ENCODE data around the gene ZBTB46. TPM values are rescaled to one million over a fixed set of nuclear protein-coding genes. Genes with fewer than 3 reads are reported as not detected.

Gene ZBTB46
- total and polyA plus RNA-seq, 10 of the 15 experiments (the other 5 are each of a cell fraction or from before 2014, with no cell fraction given) = 0.15 to 0.92 (median 0.34) TPM

DNA sequence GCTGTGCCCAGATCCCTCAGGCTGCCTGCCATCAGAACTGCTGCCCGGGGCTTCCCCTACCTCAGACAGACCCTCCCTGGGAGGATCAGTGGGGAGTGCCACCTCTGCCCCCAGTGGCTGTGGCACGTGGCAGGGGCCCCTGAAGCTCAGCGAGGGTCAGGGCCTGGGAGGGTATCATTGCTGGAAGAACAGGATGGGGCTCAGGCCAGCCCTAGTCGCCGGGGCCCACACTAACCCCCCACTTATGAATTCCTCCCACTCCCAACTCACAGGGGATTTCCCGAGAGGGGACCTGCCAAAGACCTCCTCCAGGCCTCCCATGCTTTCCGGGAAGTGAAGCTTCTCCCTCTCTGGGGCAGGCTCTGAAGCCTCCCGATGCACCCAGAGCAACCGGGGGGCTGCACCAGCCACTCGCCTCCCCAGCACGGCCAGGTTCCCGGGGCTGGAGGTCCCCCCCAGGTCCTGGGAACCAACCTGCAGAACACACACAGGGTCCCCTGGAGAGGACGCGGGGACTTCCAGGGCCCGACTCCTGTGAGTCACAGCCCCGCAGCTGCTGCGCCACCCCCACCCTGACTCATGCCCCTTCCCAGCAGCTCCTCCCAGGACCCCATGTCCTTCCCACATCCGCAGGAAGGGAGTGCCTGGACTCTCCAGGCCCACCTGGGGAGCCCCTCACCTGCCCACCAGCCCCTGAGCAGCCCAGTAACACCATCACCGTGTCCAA lies 132.2 kb downstream of the ZBTB46 start (continued):
- TF ChIP-seq, protein P1, sequence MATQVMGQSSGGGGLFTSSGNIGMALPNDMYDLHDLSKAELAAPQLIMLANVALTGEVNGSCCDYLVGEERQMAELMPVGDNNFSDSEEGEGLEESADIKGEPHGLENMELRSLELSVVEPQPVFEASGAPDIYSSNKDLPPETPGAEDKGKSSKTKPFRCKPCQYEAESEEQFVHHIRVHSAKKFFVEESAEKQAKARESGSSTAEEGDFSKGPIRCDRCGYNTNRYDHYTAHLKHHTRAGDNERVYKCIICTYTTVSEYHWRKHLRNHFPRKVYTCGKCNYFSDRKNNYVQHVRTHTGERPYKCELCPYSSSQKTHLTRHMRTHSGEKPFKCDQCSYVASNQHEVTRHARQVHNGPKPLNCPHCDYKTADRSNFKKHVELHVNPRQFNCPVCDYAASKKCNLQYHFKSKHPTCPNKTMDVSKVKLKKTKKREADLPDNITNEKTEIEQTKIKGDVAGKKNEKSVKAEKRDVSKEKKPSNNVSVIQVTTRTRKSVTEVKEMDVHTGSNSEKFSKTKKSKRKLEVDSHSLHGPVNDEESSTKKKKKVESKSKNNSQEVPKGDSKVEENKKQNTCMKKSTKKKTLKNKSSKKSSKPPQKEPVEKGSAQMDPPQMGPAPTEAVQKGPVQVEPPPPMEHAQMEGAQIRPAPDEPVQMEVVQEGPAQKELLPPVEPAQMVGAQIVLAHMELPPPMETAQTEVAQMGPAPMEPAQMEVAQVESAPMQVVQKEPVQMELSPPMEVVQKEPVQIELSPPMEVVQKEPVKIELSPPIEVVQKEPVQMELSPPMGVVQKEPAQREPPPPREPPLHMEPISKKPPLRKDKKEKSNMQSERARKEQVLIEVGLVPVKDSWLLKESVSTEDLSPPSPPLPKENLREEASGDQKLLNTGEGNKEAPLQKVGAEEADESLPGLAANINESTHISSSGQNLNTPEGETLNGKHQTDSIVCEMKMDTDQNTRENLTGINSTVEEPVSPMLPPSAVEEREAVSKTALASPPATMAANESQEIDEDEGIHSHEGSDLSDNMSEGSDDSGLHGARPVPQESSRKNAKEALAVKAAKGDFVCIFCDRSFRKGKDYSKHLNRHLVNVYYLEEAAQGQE (IDR thresholded peaks at IDR 0.05; ENCODE audit: low read depth, low read length) = no peak
- TF ChIP-seq ZZZ3 (IDR thresholded peaks at IDR 0.05; ENCODE audit: control insufficient read depth, insufficient read length, low read depth) (no peak), BMI1 (IDR thresholded peaks at IDR 0.05; ENCODE audit: borderline replicate concordance) (no peak), ZNF24 (IDR thresholded peaks at IDR 0.05) (no peak), NBN (IDR thresholded peaks at IDR 0.05) (no peak), EP300 (IDR thresholded peaks at IDR 0.05; ENCODE audit: borderline replicate concordance in 1 of 2, control insufficient read depth in 1 of 2, low read depth in 2 of 2, low read length in 2 of 2) (0 out of 4 replicates have a peak, but pooled peaks of 1 of the 2 experiments have one; percentile 21), HDAC6 (IDR thresholded peaks at IDR 0.05; ENCODE audit: unreplicated experiment) (no peak), SIN3A (IDR thresholded peaks at IDR 0.05; ENCODE audit: low read depth, low read length) (no peak), SUPT20H (IDR thresholded peaks at IDR 0.05; ENCODE audit: borderline replicate concordance, control insufficient read depth, low read depth, low read length) (no peak), EED (IDR thresholded peaks at IDR 0.05; ENCODE audit: low read depth) (peak; percentile 98), POLR2AphosphoS2 (IDR thresholded peaks at IDR 0.05; ENCODE audit: low read depth, low read length) (0 out of 2 replicates have a peak, but pooled peaks have one; percentile 26), PML (IDR thresholded peaks at IDR 0.05; ENCODE audit: low read length) (no peak; the same call in 1 of the 2 replicates), CHD2 (IDR thresholded peaks at IDR 0.05; ENCODE audit: borderline replicate concordance, low read depth, low read length) (0 out of 2 replicates have a peak, but pooled peaks have one; percentile 42), TCF12 (IDR thresholded peaks at IDR 0.05; ENCODE audit: low read depth, low read length) (peak; percentile 94), DPF2 (IDR thresholded peaks at IDR 0.05) (peak; percentile 83; the same call in 1 of the 2 replicates), NR2C2 (IDR thresholded peaks at IDR 0.05; ENCODE audit: borderline replicate concordance, control insufficient read depth, insufficient read length, low read depth) (no peak), RB1 (IDR thresholded peaks at IDR 0.05; ENCODE audit: borderline replicate concordance) (no peak), NRF1 (conservative IDR thresholded peaks at IDR 0.05; ENCODE audit: low read depth, low read length) (no peak), NFYB (IDR thresholded peaks at IDR 0.05; ENCODE audit: insufficient read depth, low read depth, low read length) (no peak)
- TF ChIP-seq, protein P2, sequence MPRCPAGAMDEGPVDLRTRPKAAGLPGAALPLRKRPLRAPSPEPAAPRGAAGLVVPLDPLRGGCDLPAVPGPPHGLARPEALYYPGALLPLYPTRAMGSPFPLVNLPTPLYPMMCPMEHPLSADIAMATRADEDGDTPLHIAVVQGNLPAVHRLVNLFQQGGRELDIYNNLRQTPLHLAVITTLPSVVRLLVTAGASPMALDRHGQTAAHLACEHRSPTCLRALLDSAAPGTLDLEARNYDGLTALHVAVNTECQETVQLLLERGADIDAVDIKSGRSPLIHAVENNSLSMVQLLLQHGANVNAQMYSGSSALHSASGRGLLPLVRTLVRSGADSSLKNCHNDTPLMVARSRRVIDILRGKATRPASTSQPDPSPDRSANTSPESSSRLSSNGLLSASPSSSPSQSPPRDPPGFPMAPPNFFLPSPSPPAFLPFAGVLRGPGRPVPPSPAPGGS (IDR thresholded peaks at IDR 0.05; ENCODE audit: borderline replicate concordance, insufficient read depth, low read depth, low read length, poor library complexity, severe bottlenecking) = peak; percentile 79
- TF ChIP-seq, protein P3, sequence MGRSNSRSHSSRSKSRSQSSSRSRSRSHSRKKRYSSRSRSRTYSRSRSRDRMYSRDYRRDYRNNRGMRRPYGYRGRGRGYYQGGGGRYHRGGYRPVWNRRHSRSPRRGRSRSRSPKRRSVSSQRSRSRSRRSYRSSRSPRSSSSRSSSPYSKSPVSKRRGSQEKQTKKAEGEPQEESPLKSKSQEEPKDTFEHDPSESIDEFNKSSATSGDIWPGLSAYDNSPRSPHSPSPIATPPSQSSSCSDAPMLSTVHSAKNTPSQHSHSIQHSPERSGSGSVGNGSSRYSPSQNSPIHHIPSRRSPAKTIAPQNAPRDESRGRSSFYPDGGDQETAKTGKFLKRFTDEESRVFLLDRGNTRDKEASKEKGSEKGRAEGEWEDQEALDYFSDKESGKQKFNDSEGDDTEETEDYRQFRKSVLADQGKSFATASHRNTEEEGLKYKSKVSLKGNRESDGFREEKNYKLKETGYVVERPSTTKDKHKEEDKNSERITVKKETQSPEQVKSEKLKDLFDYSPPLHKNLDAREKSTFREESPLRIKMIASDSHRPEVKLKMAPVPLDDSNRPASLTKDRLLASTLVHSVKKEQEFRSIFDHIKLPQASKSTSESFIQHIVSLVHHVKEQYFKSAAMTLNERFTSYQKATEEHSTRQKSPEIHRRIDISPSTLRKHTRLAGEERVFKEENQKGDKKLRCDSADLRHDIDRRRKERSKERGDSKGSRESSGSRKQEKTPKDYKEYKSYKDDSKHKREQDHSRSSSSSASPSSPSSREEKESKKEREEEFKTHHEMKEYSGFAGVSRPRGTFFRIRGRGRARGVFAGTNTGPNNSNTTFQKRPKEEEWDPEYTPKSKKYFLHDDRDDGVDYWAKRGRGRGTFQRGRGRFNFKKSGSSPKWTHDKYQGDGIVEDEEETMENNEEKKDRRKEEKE (IDR thresholded peaks at IDR 0.05) = no peak

Data from GM12878 (cell line).